ENCODE measurements around the gene FYCO1.

DNA sequence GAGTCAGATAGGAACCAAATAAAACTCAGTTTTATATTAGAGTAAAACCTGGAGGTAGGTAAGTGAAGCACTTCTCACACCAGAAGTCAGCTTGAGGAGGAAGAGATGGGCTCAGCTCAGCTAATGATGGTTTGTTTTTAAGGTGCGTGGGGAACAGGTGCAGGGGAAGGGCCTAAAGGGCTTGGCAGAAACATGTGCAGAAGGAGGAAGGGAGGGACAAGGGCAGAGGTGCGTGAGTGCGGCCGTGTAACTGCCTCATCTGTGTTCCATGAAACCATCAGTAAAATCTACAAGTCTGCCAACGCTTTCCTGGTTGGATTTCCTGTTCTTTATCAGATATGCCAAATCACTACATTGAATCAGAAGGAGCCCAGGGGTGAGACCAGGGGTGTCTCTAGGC, 19.9 kb downstream of the FYCO1 start:
- TF ChIP-seq, protein P1, sequence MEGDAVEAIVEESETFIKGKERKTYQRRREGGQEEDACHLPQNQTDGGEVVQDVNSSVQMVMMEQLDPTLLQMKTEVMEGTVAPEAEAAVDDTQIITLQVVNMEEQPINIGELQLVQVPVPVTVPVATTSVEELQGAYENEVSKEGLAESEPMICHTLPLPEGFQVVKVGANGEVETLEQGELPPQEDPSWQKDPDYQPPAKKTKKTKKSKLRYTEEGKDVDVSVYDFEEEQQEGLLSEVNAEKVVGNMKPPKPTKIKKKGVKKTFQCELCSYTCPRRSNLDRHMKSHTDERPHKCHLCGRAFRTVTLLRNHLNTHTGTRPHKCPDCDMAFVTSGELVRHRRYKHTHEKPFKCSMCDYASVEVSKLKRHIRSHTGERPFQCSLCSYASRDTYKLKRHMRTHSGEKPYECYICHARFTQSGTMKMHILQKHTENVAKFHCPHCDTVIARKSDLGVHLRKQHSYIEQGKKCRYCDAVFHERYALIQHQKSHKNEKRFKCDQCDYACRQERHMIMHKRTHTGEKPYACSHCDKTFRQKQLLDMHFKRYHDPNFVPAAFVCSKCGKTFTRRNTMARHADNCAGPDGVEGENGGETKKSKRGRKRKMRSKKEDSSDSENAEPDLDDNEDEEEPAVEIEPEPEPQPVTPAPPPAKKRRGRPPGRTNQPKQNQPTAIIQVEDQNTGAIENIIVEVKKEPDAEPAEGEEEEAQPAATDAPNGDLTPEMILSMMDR (optimal IDR thresholded peaks at IDR 0.05 in 1 of 3, IDR thresholded peaks at IDR 0.05 in 1 of 3, conservative IDR thresholded peaks at IDR 0.05 in 1 of 3; ENCODE audit: extremely low read depth in 1 of 3, insufficient read depth in 2 of 3, low read length in 3 of 3), result no peak
- no peak for TF ChIP-seq EZH2 (IDR thresholded peaks at IDR 0.05; ENCODE audit: low read length)
